OCI-M1 (cell line): Measurements from ENCODE around the gene GINS2.

Source experiments
- DNase-seq: peaks from one replicate; lab custom pipeline; 2025; lab: John Stamatoyannopoulos, UW

GINS2 gene

DNA sequence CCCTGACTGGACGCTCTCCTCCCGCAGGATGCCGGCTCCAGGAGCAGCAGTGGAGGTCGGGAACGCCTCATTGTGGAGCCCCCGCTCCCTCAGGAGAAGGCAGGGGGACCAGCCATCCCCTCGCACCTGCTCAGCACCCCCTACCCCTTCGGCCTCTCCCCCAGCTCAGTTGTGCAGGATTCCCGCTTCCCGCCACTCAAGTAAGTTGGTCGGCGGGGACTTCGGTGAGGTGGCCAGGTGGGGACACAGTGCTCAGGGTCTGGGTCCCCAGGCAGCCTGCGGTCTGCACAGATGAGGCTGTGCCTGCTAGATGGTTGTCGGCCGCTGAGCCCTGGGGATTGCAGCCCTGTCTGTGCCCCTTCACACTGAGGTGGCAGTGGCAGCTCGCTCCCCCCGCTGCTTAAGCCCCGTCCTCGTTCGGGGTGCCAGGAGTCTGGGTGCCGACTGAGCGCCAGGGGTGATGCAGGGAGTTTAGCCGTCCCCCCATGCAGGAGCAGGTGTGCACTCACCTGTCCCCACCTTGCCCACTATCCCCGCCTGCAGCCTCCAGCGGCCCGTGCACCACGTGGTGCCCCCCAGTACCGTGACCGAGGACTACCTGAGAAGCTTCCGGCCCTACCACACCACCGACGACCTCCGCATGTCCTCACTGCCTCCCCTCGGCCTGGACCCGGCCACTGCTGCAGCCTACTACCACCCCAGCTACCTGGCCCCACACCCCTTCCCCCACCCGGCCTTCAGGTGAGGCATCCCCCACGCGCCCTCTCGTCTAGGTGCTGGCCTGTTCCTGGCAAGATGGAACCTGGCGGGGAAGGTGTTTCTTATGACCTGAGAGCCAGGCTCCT lies 34.3 kb downstream of the GINS2 start:
- DNase-seq: no peak

DNA sequence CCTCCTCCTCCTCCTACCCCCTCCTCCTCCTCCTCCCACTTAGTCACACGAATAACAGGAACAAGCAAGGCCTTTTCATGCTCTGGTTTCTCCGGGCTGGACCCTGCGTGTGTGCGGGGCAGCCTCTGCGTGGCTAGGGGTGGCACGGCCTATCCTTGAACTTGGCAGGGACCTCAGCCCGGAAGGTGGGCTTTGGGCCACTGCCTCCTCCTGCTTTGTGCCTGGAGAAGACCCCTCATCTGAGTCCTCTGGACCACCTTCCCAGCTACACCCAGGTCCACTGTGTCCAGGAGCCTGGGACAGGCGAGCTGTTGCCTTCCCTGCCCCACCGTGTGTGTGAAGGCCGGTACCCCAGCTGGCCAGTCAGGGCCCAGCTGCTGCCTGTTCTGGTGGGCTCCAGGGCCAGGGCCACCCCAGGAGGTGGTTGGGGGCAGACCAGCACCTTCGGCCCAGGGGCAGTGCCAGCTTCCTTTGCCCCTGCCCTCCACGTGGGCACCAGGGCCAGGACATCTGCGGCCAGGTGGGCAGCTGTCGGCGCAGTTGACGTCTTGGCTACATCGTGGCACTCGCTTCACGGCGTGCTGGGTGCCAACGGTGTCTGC lies 35.4 kb downstream of the GINS2 start:
- DNase-seq: no peak

- peak; percentile 84 for DNase-seq
These were observed 36.1 kb downstream of the GINS2 start for GRCh38 chr16:85652431-85653221.

- DNase-seq: peak; percentile 9
These were observed 36.9 kb downstream of the GINS2 start for GRCh38 chr16:85651629-85652430.

- DNase-seq: no peak
These were observed 37.7 kb downstream of the GINS2 start for GRCh38 chr16:85650844-85651628.

GRCh38 chr16:85650135-85650843 lies 38.5 kb downstream of the GINS2 start:
- DNase-seq: no peak

DNA sequence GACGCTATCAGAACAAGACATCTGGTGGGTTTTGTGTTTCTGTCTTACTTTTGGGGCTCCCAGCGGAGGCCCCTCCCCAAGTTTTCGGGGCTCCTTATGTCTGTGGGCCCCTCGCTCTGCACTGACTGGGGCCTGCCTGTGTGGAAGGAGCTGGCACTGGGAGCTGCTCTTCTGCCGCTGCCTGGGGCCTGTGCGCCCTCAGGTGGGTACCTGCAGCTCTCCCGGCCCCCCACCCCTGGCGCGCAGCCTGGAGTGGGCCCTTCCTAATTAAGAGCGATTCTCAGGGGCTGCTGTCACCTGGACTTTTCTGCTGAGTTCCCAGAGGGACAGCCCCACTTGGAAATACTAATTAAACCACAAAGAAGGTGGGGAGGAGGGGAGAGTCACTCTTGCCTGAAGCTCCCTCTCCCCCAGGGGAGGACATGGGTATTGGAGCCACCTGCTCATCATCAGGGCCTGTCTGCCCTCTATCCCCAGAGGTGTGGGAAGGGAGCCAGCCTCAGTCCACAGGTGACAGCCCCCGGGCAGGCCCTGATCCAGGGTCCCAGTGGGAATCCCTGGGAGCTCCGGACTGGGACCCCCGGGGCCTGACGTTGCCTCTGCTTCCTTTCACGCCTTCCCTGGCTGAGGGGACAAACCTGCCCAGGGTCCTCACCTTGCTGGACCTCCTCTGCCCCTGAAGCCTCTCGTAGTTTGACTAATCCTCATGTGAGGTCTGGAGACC lies 39.2 kb downstream of the GINS2 start:
- DNase-seq: no peak

DNA sequence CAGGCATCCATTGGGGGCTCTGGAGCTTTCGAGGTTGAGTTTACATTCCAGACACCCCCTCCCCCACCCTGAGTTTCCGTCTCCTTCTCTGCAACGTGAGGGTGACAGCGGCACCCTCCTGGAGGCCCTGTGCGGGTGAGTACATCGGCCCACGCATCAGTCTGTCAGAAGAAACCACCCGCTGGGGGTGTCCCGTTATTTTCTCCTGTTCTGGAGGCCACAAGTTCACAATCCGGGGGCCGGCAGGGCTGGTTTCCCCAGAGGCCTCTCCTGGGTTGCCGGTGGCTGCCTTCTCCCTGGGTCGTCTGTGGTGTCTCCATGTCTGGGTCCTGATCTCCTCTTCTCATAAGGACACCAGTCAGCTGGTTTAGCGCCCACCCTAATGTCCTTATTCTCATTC lies 39.9 kb downstream of the GINS2 start:
- DNase-seq: no peak

GRCh38 chr16:85648070-85648714 lies 40.6 kb downstream of the GINS2 start:
- DNase-seq: no peak

DNA sequence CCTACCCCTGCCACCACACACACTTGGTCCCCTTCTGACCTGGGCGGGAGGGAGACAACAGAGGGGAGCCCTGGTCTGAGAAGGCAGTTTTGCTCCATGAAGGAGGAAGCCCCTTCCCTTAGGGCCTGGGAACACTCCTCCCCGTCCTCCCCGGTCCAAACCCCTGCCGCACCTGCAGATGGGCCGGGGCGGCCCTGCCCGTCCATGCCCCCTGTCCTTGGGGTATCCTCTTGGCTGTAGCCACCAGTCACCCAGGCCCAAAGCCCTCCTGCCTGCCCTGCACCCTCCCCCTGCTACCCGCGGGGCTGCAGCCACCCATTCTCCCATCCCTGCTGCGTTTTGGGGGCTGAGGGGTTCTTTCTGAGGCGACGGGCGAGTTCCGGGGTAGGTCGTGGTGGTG lies 41.8 kb downstream of the GINS2 start:
- no peak for DNase-seq

- no peak for DNase-seq
These were observed 42.3 kb downstream of the GINS2 start for GRCh38 chr16:85646358-85646907.

DNA sequence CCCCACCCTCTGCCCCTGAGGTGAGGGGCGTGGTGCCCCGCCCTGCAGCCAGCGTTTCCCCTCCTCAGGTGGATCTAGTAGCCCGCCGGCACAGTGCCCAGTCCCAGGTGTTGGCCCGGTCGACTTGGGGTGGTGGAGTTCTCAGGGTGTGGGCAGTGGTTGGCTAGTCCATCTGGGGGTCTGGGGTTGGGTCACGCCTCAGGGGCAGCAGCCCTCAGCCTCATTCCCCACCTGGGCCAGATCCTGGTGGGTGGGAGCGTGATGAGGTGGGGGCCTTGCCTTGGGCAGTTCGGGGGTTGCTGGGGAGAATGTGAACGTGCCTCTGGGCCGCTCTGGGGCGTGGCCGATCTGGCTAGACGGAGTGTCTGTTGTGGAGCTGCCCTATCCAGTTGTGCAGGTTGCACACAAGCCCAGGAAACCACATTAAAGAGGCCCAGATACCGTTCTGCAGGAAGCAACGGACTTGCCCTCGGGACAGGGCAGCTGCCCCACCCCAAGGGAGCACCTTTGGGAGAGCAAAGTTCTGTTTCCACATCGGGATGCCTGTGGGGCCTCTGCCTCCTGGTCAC lies 43.6 kb downstream of the GINS2 start:
- no peak for DNase-seq

DNA sequence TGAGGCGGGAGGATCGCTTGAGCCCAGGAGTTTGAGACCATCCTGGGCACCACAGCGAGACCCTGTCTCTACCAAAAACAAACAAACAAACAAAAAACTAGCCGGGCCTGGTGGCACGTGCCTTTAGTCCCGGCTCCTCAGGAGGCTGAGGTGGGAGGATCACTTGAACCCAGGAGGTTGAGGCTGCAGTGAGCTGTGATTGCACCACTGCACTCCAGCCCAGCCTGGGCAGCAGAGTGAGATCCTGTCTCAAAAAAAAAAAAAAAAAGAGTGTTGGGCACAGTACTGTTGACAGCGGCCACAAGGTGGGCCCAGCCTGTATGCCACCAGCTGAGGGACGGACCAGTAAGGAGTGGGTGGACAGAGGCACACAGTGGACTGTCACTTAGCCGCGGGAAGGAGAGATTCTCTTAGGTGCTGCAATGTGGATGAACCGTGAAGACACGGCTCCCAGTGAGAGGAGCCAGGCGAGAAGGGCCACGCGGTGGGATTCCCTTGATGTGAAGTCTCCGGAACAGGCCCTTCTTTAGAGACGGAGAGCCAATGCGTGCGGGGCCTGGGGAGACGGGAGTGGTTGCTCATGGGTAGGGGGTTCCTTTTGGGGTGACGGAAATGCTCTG lies 44.6 kb downstream of the GINS2 start:
- DNase-seq: no peak

DNA sequence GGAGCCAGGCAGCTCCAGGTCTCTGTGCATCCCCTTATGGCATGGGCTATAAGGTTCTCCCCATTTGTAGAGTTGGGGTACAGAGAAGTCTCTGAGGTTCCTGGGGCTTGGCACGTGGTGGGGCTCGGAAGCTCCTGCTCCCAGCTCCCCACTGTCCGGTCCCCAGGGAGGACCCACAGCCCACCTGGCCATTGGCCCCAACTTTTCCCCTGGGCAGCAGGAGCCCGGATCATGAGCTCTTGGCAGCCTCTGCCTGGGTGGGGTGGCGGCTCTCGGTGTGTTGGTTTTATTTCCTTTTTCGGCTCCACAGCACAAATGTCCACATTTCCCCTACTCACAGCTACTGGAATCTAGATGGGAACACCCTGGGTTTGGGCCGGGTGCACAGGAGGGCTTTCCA lies 45.1 kb downstream of the GINS2 start:
- no peak for DNase-seq

DNA sequence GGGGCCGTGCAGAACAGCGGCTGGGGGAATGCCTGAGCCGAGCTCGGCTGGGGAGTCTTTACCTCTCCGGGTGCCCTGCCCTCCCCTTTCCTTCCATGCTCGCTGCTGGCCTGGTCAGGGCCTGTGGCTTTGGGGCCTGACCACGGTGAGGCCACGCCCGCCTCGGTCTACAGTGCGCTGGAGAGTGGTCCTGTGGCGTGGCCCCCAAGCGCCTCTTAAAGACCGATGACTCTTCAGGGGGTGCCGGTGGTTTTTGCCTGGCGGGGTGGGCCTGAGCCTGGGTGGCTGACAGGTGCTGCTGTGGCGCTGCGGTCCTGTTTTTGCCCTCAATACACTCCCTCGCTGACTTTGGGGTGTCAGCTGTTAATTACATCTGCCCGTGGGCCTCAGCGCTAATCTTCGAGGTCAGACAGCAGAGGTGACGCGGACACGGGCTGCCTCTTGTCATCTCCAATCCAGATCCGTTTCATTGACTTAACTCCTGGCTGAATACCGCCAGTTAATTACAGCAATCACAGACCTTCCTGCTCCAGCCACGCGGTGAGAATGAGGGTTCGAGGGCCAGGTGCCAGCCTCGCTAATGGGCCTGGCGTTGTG lies 45.9 kb downstream of the GINS2 start:
- DNase-seq: no peak

DNA sequence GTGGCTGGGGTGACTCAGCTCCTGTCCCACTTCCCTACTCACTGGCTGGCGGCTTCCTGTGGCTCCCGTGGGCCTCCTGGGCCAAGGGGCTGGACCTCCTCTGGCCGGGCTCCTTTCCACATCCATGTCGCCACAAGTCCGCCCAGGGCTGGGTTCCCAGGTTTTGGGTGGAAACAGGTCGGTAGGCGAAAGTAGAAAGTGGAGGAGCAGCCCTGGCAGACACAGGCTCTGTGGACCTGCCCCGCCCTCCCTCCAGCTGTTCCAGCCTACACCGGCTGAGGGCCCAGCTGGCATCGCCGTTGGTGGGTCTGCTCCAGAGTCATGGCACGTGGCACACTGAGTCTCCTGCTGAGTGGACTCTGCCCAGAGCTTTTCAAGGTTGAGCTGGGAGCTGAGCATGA lies 47.0 kb downstream of the GINS2 start:
- DNase-seq: no peak

GRCh38 chr16:85641305-85641704 lies 47.4 kb downstream of the GINS2 start:
- no peak for DNase-seq

GRCh38 chr16:85640585-85640984 lies 48.2 kb downstream of the GINS2 start:
- DNase-seq: no peak
